ENCODE data around the gene SH3BP4.
A peak's percentile ranks its signal among the peaks of the same experiment; 100 is the strongest.

Gene SH3BP4

GRCh38 chr2:234951664-234952269 is at the start of gene SH3BP4:
Gene SH3BP4, plus strand, starts transcription at chr2:234952017. Its CDS starts 82,986 bp downstream, at chr2:235035003.
- peak; percentile 61 for DNase-seq (ENCODE audit: low read depth)

GRCh38 chr2:234904785-234905184 is 47.0 kb upstream of the SH3BP4 start:
- no peak for DNase-seq (ENCODE audit: low read depth)

GRCh38 chr2:234905547-234906265 is 46.1 kb upstream of the SH3BP4 start:
- peak; percentile 57 for DNase-seq (ENCODE audit: low read depth)

- no peak for DNase-seq (ENCODE audit: low read depth)
Measured at GRCh38 chr2:234910186-234910679, 41.6 kb upstream of the SH3BP4 start.

GRCh38 chr2:234911271-234911670 is 40.5 kb upstream of the SH3BP4 start:
- peak; percentile 41 for DNase-seq (ENCODE audit: low read depth)

GRCh38 chr2:234912437-234912836 is 39.4 kb upstream of the SH3BP4 start:
- DNase-seq (ENCODE audit: low read depth) = no peak

GRCh38 chr2:234913208-234913626 is 38.6 kb upstream of the SH3BP4 start:
- peak; percentile 7 for DNase-seq (ENCODE audit: low read depth)

GRCh38 chr2:234914371-234915154 is 37.3 kb upstream of the SH3BP4 start:
- no peak for DNase-seq (ENCODE audit: low read depth)

- no peak for DNase-seq (ENCODE audit: low read depth)
Measured at GRCh38 chr2:234916674-234917073, 35.1 kb upstream of the SH3BP4 start.

- peak; percentile 1 for DNase-seq (ENCODE audit: low read depth)
Measured at GRCh38 chr2:234917211-234917975, 34.4 kb upstream of the SH3BP4 start.

GRCh38 chr2:234919711-234920110 is 32.1 kb upstream of the SH3BP4 start:
- DNase-seq (ENCODE audit: low read depth) = no peak

GRCh38 chr2:234920836-234921235 is 31.0 kb upstream of the SH3BP4 start:
- DNase-seq (ENCODE audit: low read depth) = no peak

- no peak for DNase-seq (ENCODE audit: low read depth)
Measured at GRCh38 chr2:234929002-234929401, 22.8 kb upstream of the SH3BP4 start.

- DNase-seq (ENCODE audit: low read depth) = no peak
Measured at GRCh38 chr2:234930397-234930796, 21.4 kb upstream of the SH3BP4 start.

- no peak for DNase-seq (ENCODE audit: low read depth)
Measured at GRCh38 chr2:234931371-234931770, 20.4 kb upstream of the SH3BP4 start.

GRCh38 chr2:234932591-234933168 is 19.1 kb upstream of the SH3BP4 start:
- no peak for DNase-seq (ENCODE audit: low read depth)

- no peak for DNase-seq (ENCODE audit: low read depth)
Measured at GRCh38 chr2:234935311-234935710, 16.5 kb upstream of the SH3BP4 start.

- DNase-seq (ENCODE audit: low read depth) = no peak
Measured at GRCh38 chr2:234939576-234939975, 12.2 kb upstream of the SH3BP4 start.

- DNase-seq (ENCODE audit: low read depth) = no peak
Measured at GRCh38 chr2:234939996-234940395, 11.8 kb upstream of the SH3BP4 start.

- DNase-seq (ENCODE audit: low read depth) = no peak
Measured at GRCh38 chr2:234940527-234940926, 11.3 kb upstream of the SH3BP4 start.

GRCh38 chr2:234945339-234945873 is 6.4 kb upstream of the SH3BP4 start:
- no peak for DNase-seq (ENCODE audit: low read depth)
